ENCODE data around the gene HARS1. TPM values are rescaled to one million over a fixed set of nuclear protein-coding genes. Genes with fewer than 3 reads are reported as not detected.

HARS1 gene
- total RNA-seq, 1 donor from 2014 or later, result 95.2 TPM

- H3K27me3 Mint-ChIP-seq (ENCODE audit: low read depth, unreplicated experiment), result no peaks in the 10 kb centered on the region
- H3K36me3 ChIP-seq (ENCODE audit: insufficient read depth, low read length), result peaks cover 44% of the 10 kb centered on the region
- H3K4me1 Mint-ChIP-seq (ENCODE audit: low read depth, unreplicated experiment), result no peaks in the 10 kb centered on the region
- no peak overlapping the region for H3K9ac ChIP-seq (ENCODE audit: low read length)
- H4K20me1 ChIP-seq (ENCODE audit: insufficient read depth, low read length), result peaks cover 5% of the 10 kb centered on the region
- H3K4me1 ChIP-seq (ENCODE audit: insufficient read depth, low read length), result no peaks in the 10 kb centered on the region
- no peaks in the 10 kb centered on the region for H3K27me3 ChIP-seq (ENCODE audit: insufficient read depth, low read length)
- H3K27ac Mint-ChIP-seq (ENCODE audit: unreplicated experiment), result no peak overlapping the region
- no peak overlapping the region for H3K27ac ChIP-seq (ENCODE audit: low read depth, low read length)
- H3K79me2 ChIP-seq (ENCODE audit: insufficient read depth, low read length), result peaks cover 1% of the 10 kb centered on the region
- peaks cover 23% of the 10 kb centered on the region for H3K36me3 Mint-ChIP-seq (ENCODE audit: low read depth, unreplicated experiment)
- no peak overlapping the region for H2AFZ ChIP-seq (ENCODE audit: low read depth, low read length)
- FAIRE-seq (no peak), DNase-seq (ENCODE audit: low read depth) (no peak)
- TF ChIP-seq CTCF (IDR thresholded peaks at IDR 0.05; ENCODE audit: insufficient read depth, low read depth, low read length) (no peak), EZH2 (IDR thresholded peaks at IDR 0.05; ENCODE audit: insufficient read depth, low read length) (no peak)
- no peak overlapping the region for H3K4me2 ChIP-seq (ENCODE audit: low read length)
- H3K9me3 Mint-ChIP-seq (ENCODE audit: unreplicated experiment), result no peaks in the 10 kb centered on the region
- H3K4me3 ChIP-seq (ENCODE audit: insufficient read depth, low read depth, low read length), result no peak overlapping the region
- no peak overlapping the region for H3K4me3 Mint-ChIP-seq (ENCODE audit: unreplicated experiment)
- H3K9me3 ChIP-seq (ENCODE audit: insufficient read depth, low read depth, low read length), result no peaks in the 10 kb centered on the region
Measured at GRCh38 chr5:140707812-140708211, 16.6 kb upstream of the HARS1 start.

GRCh38 chr5:140700177-140701144 lies 9.3 kb upstream of the HARS1 start, which contains the start of gene ZMAT2:
TSS of gene ZMAT2 (plus strand) at chr5:140700447. CDS start at chr5:140700461, 14 bp downstream.
- H3K9me3 Mint-ChIP-seq (ENCODE audit: unreplicated experiment), result peaks cover 2% of the 10 kb centered on the region

More at GRCh38 chr5:140700177-140701144, 9.3 kb upstream of the HARS1 start, which contains the start of gene ZMAT2:
- Histone ChIP-seq H3K36me3 (ENCODE audit: insufficient read depth, low read length) (peaks cover 65% of the 10 kb centered on the region), H3K27ac (ENCODE audit: low read depth, low read length) (peak within 1 kb of the TSS; percentile 70), H3K9ac (ENCODE audit: low read length) (peak within 1 kb of the TSS; percentile 91), H2AFZ (ENCODE audit: low read depth, low read length) (peak within 1 kb of the TSS; percentile 74), H3K4me2 (ENCODE audit: low read length) (peak within 1 kb of the TSS; percentile 95), H3K9me3 (ENCODE audit: insufficient read depth, low read depth, low read length) (no peaks in the 10 kb centered on the region), H3K4me3 (ENCODE audit: insufficient read depth, low read depth, low read length) (peak within 1 kb of the TSS; percentile 92), H3K4me1 (ENCODE audit: insufficient read depth, low read length) (peaks cover 9% of the 10 kb centered on the region), H3K27me3 (ENCODE audit: insufficient read depth, low read length) (no peaks in the 10 kb centered on the region), H3K79me2 (ENCODE audit: insufficient read depth, low read length) (peaks cover 35% of the 10 kb centered on the region), H4K20me1 (ENCODE audit: insufficient read depth, low read length) (peaks cover 25% of the 10 kb centered on the region)
- DNase-seq (ENCODE audit: low read depth) (peak; percentile 99), FAIRE-seq (peak; percentile 98)
- H3K36me3 Mint-ChIP-seq (ENCODE audit: low read depth, unreplicated experiment), result peaks cover 32% of the 10 kb centered on the region
- H3K27me3 Mint-ChIP-seq (ENCODE audit: low read depth, unreplicated experiment), result no peaks in the 10 kb centered on the region
- peak within 1 kb of the TSS; percentile 100 for H3K4me3 Mint-ChIP-seq (ENCODE audit: unreplicated experiment)
- peaks cover 20% of the 10 kb centered on the region for H3K4me1 Mint-ChIP-seq (ENCODE audit: low read depth, unreplicated experiment)
- TF ChIP-seq CTCF (IDR thresholded peaks at IDR 0.05; ENCODE audit: insufficient read depth, low read depth, low read length), result no peak
- TF ChIP-seq EZH2 (IDR thresholded peaks at IDR 0.05; ENCODE audit: insufficient read depth, low read length), result no peak
- peak within 1 kb of the TSS; percentile 93 for H3K27ac Mint-ChIP-seq (ENCODE audit: unreplicated experiment)
